HEK293 (cell line): Measurements from ENCODE around the gene MYT1.

ENCODE experiments used
- BCL11A ChIP-seq: fragments of 450-650 bp; formaldehyde crosslinking; IDR thresholded peaks from 2 replicates; pipeline ENCODE4 v1.5.1; 2016; ENCODE audit warnings: low read depth, missing biosample characterization, missing genetic modification characterization
- ZFP41 ChIP-seq: fragments of 450-650 bp; formaldehyde crosslinking; IDR thresholded peaks from 2 replicates; pipeline ENCODE4 v1.5.1; 2016; ENCODE audit warnings: missing biosample characterization, missing genetic modification characterization, borderline replicate concordance
- ZNF146 ChIP-seq: fragments of 450-650 bp; formaldehyde crosslinking; IDR thresholded peaks from 2 replicates; pipeline ENCODE4 v1.5.1; 2016; ENCODE audit warnings: missing biosample characterization, missing genetic modification characterization
- ZNF596 ChIP-seq: fragments of 450-650 bp; IDR thresholded peaks from 2 replicates; pipeline ENCODE4 v1.5.0; 2018; ENCODE audit warnings: missing biosample characterization, mild to moderate bottlenecking, missing genetic modification characterization, moderate library complexity

GRCh38 chr20:64211874-64212658 is 47.8 kb downstream of the MYT1 start:
- no peak for TF ChIP-seq ZFP41 (tag by site-specific recombination)
- no peak for TF ChIP-seq BCL11A (tag by site-specific recombination)
- no peak for TF ChIP-seq ZNF596 (tag by site-specific recombination)
- TF ChIP-seq ZNF146 (tag by site-specific recombination) = no peak
